OCI-LY7 (cell line): Measurements from ENCODE around the gene ELMO1. TPM values are rescaled to one million over a fixed set of nuclear protein-coding genes. Genes with fewer than 3 reads are reported as not detected.

Experiments used
- BruUV-seq: library from RNA; stranded (reverse); fragments of 400-500 nt; replicated peaks from 2 replicates; lab custom pipeline; 2021; lab: Mats Ljungman, UMichigan
- CTCF ChIA-PET: fragments of 300-600 bp; sonication (Branson Sonifier 250); formaldehyde crosslinking; loops from one replicate; lab custom pipeline; 2022; ENCODE audit warnings: antibody characterized with exemption; ENCODE audit not compliant: unreplicated experiment; lab: Charles Lee
- POLR2A ChIA-PET: fragments of 300-600 bp; sonication (Branson Sonifier 250); formaldehyde crosslinking; loops from one replicate; lab custom pipeline; 2022; ENCODE audit warnings: antibody characterized with exemption; lab: Charles Lee
- DNase-seq: peaks from one replicate; pipeline ENCODE4 v3.0.0-alpha.2; 2015; ENCODE audit warnings: low spot score
- H2AFZ ChIP-seq: fragments of 200-600 bp; sonication (generic), shearing (Covaris generic); 2 replicates; pipeline ENCODE4 v1.6.1; 2014; ENCODE audit warnings: mild to moderate bottlenecking, antibody characterized with exemption, low read length, moderate library complexity
- H3K27ac ChIP-seq: fragments of 200-600 bp; sonication (generic); 2 replicates; pipeline ENCODE4 v1.5.1; 2014; ENCODE audit warnings: mixed run types, low read depth, mild to moderate bottlenecking, moderate library complexity, low read length, inconsistent platforms; ENCODE audit not compliant: poor library complexity, severe bottlenecking
- H3K36me3 ChIP-seq: fragments of 200-600 bp; sonication (generic); 2 replicates; pipeline ENCODE4 v1.6.1; 2014; ENCODE audit warnings: mild to moderate bottlenecking, antibody characterized with exemption, low read length, moderate library complexity, mixed read lengths; ENCODE audit not compliant: insufficient read depth
- H3K4me1 ChIP-seq: fragments of 200-600 bp; sonication (generic); 2 replicates; pipeline ENCODE4 v1.5.1; 2014; ENCODE audit warnings: mild to moderate bottlenecking, low read length; ENCODE audit not compliant: insufficient read depth, poor library complexity, severe bottlenecking
- H3K4me2 ChIP-seq: fragments of 200-600 bp; sonication (generic); 2 replicates; pipeline ENCODE4 v1.6.1; 2014; ENCODE audit warnings: mild to moderate bottlenecking, low read length
- H3K4me3 ChIP-seq: fragments of 200-600 bp; sonication (generic); 2 replicates; pipeline ENCODE4 v1.5.1; 2014; ENCODE audit warnings: mild to moderate bottlenecking, low read depth, low read length; ENCODE audit not compliant: poor library complexity, severe bottlenecking
- H3K79me2 ChIP-seq: fragments of 200-600 bp; sonication (generic); 2 replicates; pipeline ENCODE4 v1.6.1; 2016; ENCODE audit warnings: low read depth, mild to moderate bottlenecking, low read length, moderate library complexity, mixed read lengths; ENCODE audit not compliant: insufficient read depth
- H3K9me2 ChIP-seq: fragments of 200-600 bp; sonication (generic); 2 replicates; pipeline ENCODE4 v1.6.1; 2016; ENCODE audit warnings: mild to moderate bottlenecking, low read length, mixed read lengths; ENCODE audit not compliant: insufficient read depth
- H3K9me3 ChIP-seq: fragments of 200-600 bp; sonication (generic); 2 replicates; pipeline ENCODE4 v1.6.1; 2014; ENCODE audit warnings: mild to moderate bottlenecking, mixed run types, low read length, mixed read lengths
- H4K20me1 ChIP-seq: fragments of 200-600 bp; sonication (generic); 2 replicates; pipeline ENCODE4 v1.6.1; 2014; ENCODE audit warnings: mild to moderate bottlenecking, antibody characterized with exemption, low read length, moderate library complexity, mixed read lengths; ENCODE audit not compliant: insufficient read depth
- EZH2phosphoT487 ChIP-seq: fragments of 200-600 bp; sonication (generic); IDR thresholded peaks from 2 replicates; pipeline ENCODE4 v1.6.1; 2018; ENCODE audit warnings: low read depth, borderline replicate concordance, mild to moderate bottlenecking, mixed run types, antibody characterized with exemption, low read length, moderate library complexity, mixed read lengths
- intact Hi-C: fragments of 100-400 bp; cut with micrococcal nuclease; formaldehyde crosslinking; loops from one replicate; pipeline ENCODE4 v1.10.0; 2022; ENCODE audit not compliant: unreplicated experiment
- total RNA-seq, 2 experiments: library from RNA; depleted of rRNA in 1 of 2; stranded (reverse); fragments of >200 nt in 1 of 2; shearing (Covaris generic) in 1 of 2; gene quantifications; 2 replicates each; pipeline ENCODE4 v1.2.3, GENCODE V29; 2014 to 2022
- TF ChIP-seq, protein P1 (sequence below): fragments of 200-600 bp; sonication (generic); conservative IDR thresholded peaks from 2 replicates; pipeline ENCODE4 v1.5.1; 2014; ENCODE audit warnings: mild to moderate bottlenecking, antibody characterized with exemption, low read length, moderate library complexity, mixed read lengths

The ELMO1 gene
- total RNA-seq, 2 experiments from 2014 or later = 101 to 103 TPM

DNA sequence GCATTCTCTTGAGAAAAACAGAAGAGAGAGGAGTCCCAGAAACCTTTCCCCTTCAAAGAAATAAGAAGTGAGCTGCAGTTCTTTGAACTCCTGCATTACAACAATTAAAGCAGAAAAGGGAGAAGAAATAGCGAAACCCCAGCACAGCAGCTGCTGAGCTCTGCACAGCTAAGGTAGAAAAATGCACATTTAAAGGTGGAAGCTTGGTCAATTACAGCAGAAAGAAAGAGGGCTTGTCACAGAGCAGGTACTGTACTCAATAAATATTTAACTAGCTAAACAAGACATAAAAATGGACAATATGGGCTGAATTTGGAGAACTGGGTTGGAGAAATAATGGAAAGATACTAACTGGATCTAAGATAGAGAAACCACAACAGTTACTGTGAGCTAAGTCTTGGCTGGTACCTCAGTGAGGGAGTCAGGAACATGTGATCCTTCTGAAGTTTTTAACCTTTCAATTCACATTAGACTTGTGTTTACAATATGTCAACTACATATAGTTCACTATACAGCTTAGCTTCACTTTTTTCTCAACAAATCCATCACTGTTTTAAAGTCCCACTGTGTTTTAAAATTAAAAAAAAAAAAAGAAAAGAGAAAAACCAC is 332.5 kb downstream of the ELMO1 start:
- no peak for TF ChIP-seq EZH2phosphoT487
- TF ChIP-seq, protein P1, sequence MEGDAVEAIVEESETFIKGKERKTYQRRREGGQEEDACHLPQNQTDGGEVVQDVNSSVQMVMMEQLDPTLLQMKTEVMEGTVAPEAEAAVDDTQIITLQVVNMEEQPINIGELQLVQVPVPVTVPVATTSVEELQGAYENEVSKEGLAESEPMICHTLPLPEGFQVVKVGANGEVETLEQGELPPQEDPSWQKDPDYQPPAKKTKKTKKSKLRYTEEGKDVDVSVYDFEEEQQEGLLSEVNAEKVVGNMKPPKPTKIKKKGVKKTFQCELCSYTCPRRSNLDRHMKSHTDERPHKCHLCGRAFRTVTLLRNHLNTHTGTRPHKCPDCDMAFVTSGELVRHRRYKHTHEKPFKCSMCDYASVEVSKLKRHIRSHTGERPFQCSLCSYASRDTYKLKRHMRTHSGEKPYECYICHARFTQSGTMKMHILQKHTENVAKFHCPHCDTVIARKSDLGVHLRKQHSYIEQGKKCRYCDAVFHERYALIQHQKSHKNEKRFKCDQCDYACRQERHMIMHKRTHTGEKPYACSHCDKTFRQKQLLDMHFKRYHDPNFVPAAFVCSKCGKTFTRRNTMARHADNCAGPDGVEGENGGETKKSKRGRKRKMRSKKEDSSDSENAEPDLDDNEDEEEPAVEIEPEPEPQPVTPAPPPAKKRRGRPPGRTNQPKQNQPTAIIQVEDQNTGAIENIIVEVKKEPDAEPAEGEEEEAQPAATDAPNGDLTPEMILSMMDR = no peak
- intact Hi-C loops = no loop called here
- Histone ChIP-seq H3K4me2 (no peak overlapping the region), H3K4me1 (no peaks in the 10 kb centered on the region), H3K27ac (no peak overlapping the region), H3K9me2 (no peaks in the 10 kb centered on the region), H3K79me2 (no peaks in the 10 kb centered on the region), H3K4me3 (no peak overlapping the region), H3K36me3 (peaks cover 26% of the 10 kb centered on the region; the same call in 1 of the 2 replicates), H3K9me3 (no peaks in the 10 kb centered on the region), H4K20me1 (no peaks in the 10 kb centered on the region), H2AFZ (no peak overlapping the region)
- no TSS peak for BruUV-seq
- ChIA-PET CTCF (no interaction called here), POLR2A (interaction anchor here (1.4 kb wide), 1 partner anchor 20 kb away, joined by 3 read pairs; no protein-coding TSS in a partner anchor)
- no peak for DNase-seq

DNA sequence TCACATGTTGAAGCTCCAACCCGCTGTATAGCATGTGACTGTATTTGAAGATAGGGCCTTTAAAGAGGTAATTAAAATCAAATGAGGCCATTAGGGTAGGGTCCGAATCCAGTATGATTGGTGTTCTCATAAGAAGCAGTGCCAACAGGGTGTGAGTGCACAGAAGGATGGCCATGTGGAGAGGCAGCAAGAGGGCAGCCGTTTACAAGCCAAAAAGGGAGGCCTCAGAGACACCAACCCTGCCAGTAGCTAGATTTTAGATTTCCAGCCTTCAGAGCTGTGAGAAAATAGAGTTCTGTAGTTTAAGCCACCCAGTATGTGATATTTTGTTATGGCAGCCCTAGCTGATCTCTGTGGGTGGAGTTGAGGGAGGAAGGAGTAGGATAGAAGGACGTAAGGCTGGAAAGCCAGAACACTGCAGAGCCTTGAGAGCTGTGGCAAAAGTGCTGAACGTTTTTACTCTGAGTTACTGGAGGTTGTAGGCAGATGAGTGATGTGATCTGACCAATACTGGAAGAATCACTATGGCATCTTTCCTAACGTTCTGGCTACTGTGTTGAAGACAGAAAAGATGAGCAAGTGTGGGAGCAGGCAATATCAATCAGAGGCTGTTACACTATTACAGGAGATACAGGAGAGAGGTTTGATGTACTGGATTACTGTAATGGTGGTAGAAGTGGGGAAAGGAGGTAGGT is 334.9 kb downstream of the ELMO1 start:
- DNase-seq = no peak
- Histone ChIP-seq H3K36me3 (peaks cover 25% of the 10 kb centered on the region; the same call in 1 of the 2 replicates), H2AFZ (no peak overlapping the region), H3K9me2 (no peaks in the 10 kb centered on the region), H3K4me1 (no peaks in the 10 kb centered on the region), H3K79me2 (no peaks in the 10 kb centered on the region), H4K20me1 (no peaks in the 10 kb centered on the region), H3K4me3 (no peak overlapping the region), H3K27ac (no peak overlapping the region), H3K4me2 (no peak overlapping the region), H3K9me3 (no peaks in the 10 kb centered on the region)
- CTCF ChIA-PET = no interaction called here
- no TSS peak for BruUV-seq
- no peak for TF ChIP-seq EZH2phosphoT487
- TF ChIP-seq, protein P1 = no peak
- intact Hi-C loops = no loop called here
- POLR2A ChIA-PET = no interaction called here

DNA sequence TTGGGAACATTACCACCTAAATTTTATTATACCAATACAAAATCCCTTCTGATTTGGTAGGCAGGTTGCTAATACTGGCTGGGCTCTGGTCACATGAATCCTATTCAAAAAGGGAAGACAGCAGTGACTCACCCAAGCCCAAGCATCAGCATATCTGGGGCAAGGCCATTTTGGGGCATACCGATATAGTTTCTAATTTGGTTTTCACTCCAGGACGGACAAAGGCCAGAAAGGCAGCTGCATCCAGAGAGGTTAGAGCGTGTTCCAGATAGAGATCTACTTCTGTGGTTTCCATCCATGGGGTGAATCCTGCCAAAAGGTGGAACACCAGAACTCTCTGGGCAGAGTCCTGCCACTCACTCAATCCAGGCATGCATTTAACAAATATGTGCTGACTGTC is 335.8 kb downstream of the ELMO1 start:
- CTCF ChIA-PET = no interaction called here
- POLR2A ChIA-PET = no interaction called here
- Histone ChIP-seq H2AFZ (no peak overlapping the region), H3K4me1 (no peaks in the 10 kb centered on the region), H3K9me2 (no peaks in the 10 kb centered on the region), H3K9me3 (no peaks in the 10 kb centered on the region), H3K4me2 (no peak overlapping the region), H3K36me3 (peaks cover 25% of the 10 kb centered on the region; the same call in 1 of the 2 replicates), H3K4me3 (no peak overlapping the region), H4K20me1 (no peaks in the 10 kb centered on the region), H3K27ac (no peak overlapping the region), H3K79me2 (no peaks in the 10 kb centered on the region)
- TF ChIP-seq, protein P1 = no peak
- no peak for TF ChIP-seq EZH2phosphoT487
- intact Hi-C loops = no loop called here
- no TSS peak for BruUV-seq
- no peak for DNase-seq
